Hematopoietic multipotent progenitor cell treated with erythropoietin and hydrocortisone succinate and interleukin-3 and kit ligand, for 6 days (in vitro differentiated cells): ENCODE data around the gene FLT3.
"Not testable (repeated sequence)": the region's sequence is repeated elsewhere in the genome, so short reads cannot be mapped to it uniquely, and the experiment has no call there.

ENCODE experiments used
- DNase-seq: peaks from one replicate; pipeline ENCODE4 v3.0.0-alpha.2; 2015

The FLT3 gene

GRCh38 chr13:28100150-28101121 lies at the start of gene FLT3:
Gene FLT3 (minus strand): TSS chr13:28100576. CDS start chr13:28100510, 66 bp downstream.
- DNase-seq, result peak; percentile 83

GRCh38 chr13:28147495-28147894 lies 47.1 kb upstream of the FLT3 start:
- no peak for DNase-seq

GRCh38 chr13:28145049-28145448 lies 44.7 kb upstream of the FLT3 start:
- DNase-seq, result no peak

- not testable (repeated sequence) for DNase-seq
Measured at GRCh38 chr13:28141542-28141941, 41.2 kb upstream of the FLT3 start.

GRCh38 chr13:28140433-28141125 lies 40.2 kb upstream of the FLT3 start:
- no peak for DNase-seq

GRCh38 chr13:28138756-28139470 lies 38.5 kb upstream of the FLT3 start:
- DNase-seq, result peak; percentile 94

GRCh38 chr13:28138012-28138755 lies 37.8 kb upstream of the FLT3 start, which contains the start of gene PAN3:
Gene PAN3 (plus strand): TSS chr13:28138545. CDS start chr13:28138658, 113 bp downstream.
- DNase-seq, result peak; percentile 94

GRCh38 chr13:28137596-28137995 lies 37.2 kb upstream of the FLT3 start:
- DNase-seq, result peak; percentile 56

- peak; percentile 84 for DNase-seq
Measured at GRCh38 chr13:28136916-28137315, 36.5 kb upstream of the FLT3 start.

- no peak for DNase-seq
Measured at GRCh38 chr13:28131646-28132045, 31.3 kb upstream of the FLT3 start.

GRCh38 chr13:28129911-28130693 lies 29.7 kb upstream of the FLT3 start:
- DNase-seq, result no peak

GRCh38 chr13:28128926-28129325 lies 28.6 kb upstream of the FLT3 start:
- no peak for DNase-seq

- DNase-seq, result no peak
Measured at GRCh38 chr13:28128030-28128429, 27.7 kb upstream of the FLT3 start.

GRCh38 chr13:28121224-28121623 lies 20.8 kb upstream of the FLT3 start:
- no peak for DNase-seq

GRCh38 chr13:28120317-28120716 lies 19.9 kb upstream of the FLT3 start:
- peak; percentile 15 for DNase-seq

- DNase-seq, result peak; percentile 60
Measured at GRCh38 chr13:28117689-28118377, 17.5 kb upstream of the FLT3 start.

GRCh38 chr13:28116736-28117135 lies 16.4 kb upstream of the FLT3 start:
- DNase-seq, result no peak

- no peak for DNase-seq
Measured at GRCh38 chr13:28110414-28110813, 10.0 kb upstream of the FLT3 start.

- DNase-seq, result no peak
Measured at GRCh38 chr13:28106976-28107375, 6.6 kb upstream of the FLT3 start.

- peak; percentile 26 for DNase-seq
Measured at GRCh38 chr13:28101886-28102285, 1.5 kb upstream of the FLT3 start.
